Endodermal cell (in vitro differentiated cells): Measurements from ENCODE around the gene ZC3H8. TPM values are rescaled to one million over a fixed set of nuclear protein-coding genes. Genes with fewer than 3 reads are reported as not detected.

ENCODE experiments used
- DNase-seq: peaks from one replicate; pipeline ENCODE4 v3.0.0-alpha.2; 2017
- H3K27ac ChIP-seq: 2 replicates; pipeline ENCODE4 v1.5.1; 2013; ENCODE audit warnings: mild to moderate bottlenecking, low read depth, low read length, moderate library complexity
- H3K27me3 ChIP-seq: 2 replicates; pipeline ENCODE4 v1.6.1; 2013; ENCODE audit warnings: mild to moderate bottlenecking, low read length, moderate library complexity; ENCODE audit not compliant: insufficient read depth, control insufficient read depth, poor library complexity, severe bottlenecking
- H3K36me3 ChIP-seq: 2 replicates; pipeline ENCODE4 v1.7.0; 2013; ENCODE audit warnings: mild to moderate bottlenecking, low read length, moderate library complexity; ENCODE audit not compliant: control insufficient read depth, insufficient read depth
- H3K4me1 ChIP-seq: one replicate; pipeline ENCODE4 v1.7.0; 2013; ENCODE audit warnings: low read length; ENCODE audit not compliant: control insufficient read depth, insufficient read depth
- H3K4me3 ChIP-seq: 2 replicates; pipeline ENCODE4 v1.5.1; 2013; ENCODE audit warnings: mild to moderate bottlenecking, low read length, moderate library complexity
- H3K9ac ChIP-seq: 2 replicates; pipeline ENCODE4 v1.6.1; 2013; ENCODE audit warnings: mild to moderate bottlenecking, low read length, moderate library complexity; ENCODE audit not compliant: poor library complexity, severe bottlenecking; ENCODE audit errors: extremely low read depth
- H3K9me3 ChIP-seq: 2 replicates; pipeline ENCODE4 v1.6.1; 2013; ENCODE audit warnings: mild to moderate bottlenecking, low read length, moderate library complexity; ENCODE audit not compliant: control insufficient read depth
- H3K27ac Mint-ChIP-seq: 2 replicates; pipeline ENCODE4 v1.8.0; 2020; ENCODE audit warnings: mixed read lengths
- H3K27me3 Mint-ChIP-seq: 2 replicates; pipeline ENCODE4 v1.8.0; 2021; ENCODE audit warnings: mild to moderate bottlenecking, mixed read lengths; ENCODE audit not compliant: insufficient read depth
- H3K36me3 Mint-ChIP-seq: 2 replicates; pipeline ENCODE4 v1.8.0; 2020; ENCODE audit warnings: low read depth, mixed read lengths
- H3K4me1 Mint-ChIP-seq: 2 replicates; pipeline ENCODE4 v1.8.0; 2020; ENCODE audit warnings: mixed read lengths
- H3K4me3 Mint-ChIP-seq: 2 replicates; pipeline ENCODE4 v1.8.0; 2020; ENCODE audit warnings: mild to moderate bottlenecking, moderate library complexity, mixed read lengths
- H3K9me3 Mint-ChIP-seq: 2 replicates; pipeline ENCODE4 v1.8.0; 2020; ENCODE audit warnings: mild to moderate bottlenecking, mixed read lengths
- CTCF ChIP-seq: fragments of 200-600 bp; sonication (generic); conservative IDR thresholded peaks from 2 replicates; pipeline ENCODE4 v1.5.0; 2021; ENCODE audit warnings: antibody characterized with exemption, mild to moderate bottlenecking
- WGBS, 2 experiments: methylation state at CpG; one replicate each; pipeline versions ENCODE4 v1.1.5 to v1.1.7; 2013; ENCODE audit warnings: missing lambda C conversion rate in 2 of 2, mixed read lengths in 1 of 2; ENCODE audit not compliant: insufficient coverage in 1 of 2, insufficient read length in 1 of 2; 5-methylcytosine and 5-hydroxymethylcytosine counted together
- total RNA-seq, 2 donors: library from RNA; stranded (reverse); fragmentation: NEBNext Ultra II Directional in 1 of 2; extraction: Animal tissue kit (Norgen Biotek cat#: 25700) in 1 of 2; gene quantifications; 2 replicates in 1 of 2; 3 replicates in 1 of 2; pipeline ENCODE4 v1.2.1, GENCODE V29; 2021

ZC3H8 gene
- total RNA-seq, 2 donors from 2014 or later: 8.3 to 10.6 TPM

GRCh38 chr2:112239862-112240261, 15.0 kb downstream of the ZC3H8 start:
- peaks cover 12% of the 10 kb centered on the region for H3K4me1 Mint-ChIP-seq
- H3K4me3 ChIP-seq: no peak overlapping the region
- WGBS, 2 experiments: 78 to 100% methylated on average over 1 of the region's 1 CpG
- H3K9me3 ChIP-seq: no peaks in the 10 kb centered on the region
- H3K4me3 Mint-ChIP-seq: no peak overlapping the region
- TF ChIP-seq CTCF: no peak
- no peaks in the 10 kb centered on the region for H3K27me3 Mint-ChIP-seq
- H3K27ac Mint-ChIP-seq: no peak overlapping the region
- H3K9me3 Mint-ChIP-seq: no peaks in the 10 kb centered on the region
- H3K9ac ChIP-seq: no peak overlapping the region
- H3K4me1 ChIP-seq: peaks cover 5% of the 10 kb centered on the region
- DNase-seq: no peak
- peaks cover 18% of the 10 kb centered on the region for H3K36me3 ChIP-seq
- H3K27ac ChIP-seq: no peak overlapping the region
- peaks cover 7% of the 10 kb centered on the region for H3K36me3 Mint-ChIP-seq
- H3K27me3 ChIP-seq: no peaks in the 10 kb centered on the region

GRCh38 chr2:112230371-112230770, 24.5 kb downstream of the ZC3H8 start:
- Mint-ChIP-seq H3K4me3 (no peak overlapping the region), H3K9me3 (no peaks in the 10 kb centered on the region), H3K27ac (no peak overlapping the region), H3K36me3 (peaks cover 28% of the 10 kb centered on the region), H3K27me3 (no peaks in the 10 kb centered on the region), H3K4me1 (no peaks in the 10 kb centered on the region)
- Histone ChIP-seq H3K27ac (no peak overlapping the region), H3K36me3 (peaks cover 12% of the 10 kb centered on the region), H3K4me3 (no peak overlapping the region), H3K9ac (no peak overlapping the region), H3K27me3 (no peaks in the 10 kb centered on the region), H3K4me1 (no peaks in the 10 kb centered on the region), H3K9me3 (no peaks in the 10 kb centered on the region)
- no peak for DNase-seq
- TF ChIP-seq CTCF: no peak
- WGBS, 2 experiments: no CpG with 5 or more reads among the region's 3 CpGs

GRCh38 chr2:112229348-112229747, 25.5 kb downstream of the ZC3H8 start:
- no peak overlapping the region for H3K27ac Mint-ChIP-seq
- Histone ChIP-seq H3K4me1 (no peaks in the 10 kb centered on the region), H3K9me3 (no peaks in the 10 kb centered on the region), H3K27me3 (no peaks in the 10 kb centered on the region), H3K36me3 (peaks cover 12% of the 10 kb centered on the region), H3K4me3 (no peak overlapping the region), H3K9ac (no peak overlapping the region), H3K27ac (no peak overlapping the region)
- H3K9me3 Mint-ChIP-seq: no peaks in the 10 kb centered on the region
- TF ChIP-seq CTCF: no peak
- H3K4me1 Mint-ChIP-seq: no peaks in the 10 kb centered on the region
- no peaks in the 10 kb centered on the region for H3K27me3 Mint-ChIP-seq
- no peak overlapping the region for H3K4me3 Mint-ChIP-seq
- H3K36me3 Mint-ChIP-seq: peaks cover 28% of the 10 kb centered on the region
- DNase-seq: no peak
